Activated naive CD4-positive, alpha-beta T cell treated with anti-CD3 and anti-CD28 coated beads, Interleukin-2, amount 50 U/mL, for 16 hours (primary cell): ENCODE data around the gene ANAPC16.
"Not testable (repeated sequence)": the region's sequence is repeated elsewhere in the genome, so short reads cannot be mapped to it uniquely, and the experiment has no call there.

Experiments
- DNase-seq: peaks from one replicate; pipeline ENCODE4 v3.0.0-alpha.2; 2020

The ANAPC16 gene

GRCh38 chr10:72218325-72218724 is 2.5 kb downstream of the ANAPC16 start:
- no peak for DNase-seq

GRCh38 chr10:72218726-72219125 is 2.9 kb downstream of the ANAPC16 start:
- no peak for DNase-seq

- DNase-seq: no peak
These were observed 3.5 kb downstream of the ANAPC16 start for GRCh38 chr10:72219235-72219814.

GRCh38 chr10:72220637-72221036 is 4.8 kb downstream of the ANAPC16 start:
- DNase-seq: no peak

GRCh38 chr10:72221278-72221677 is 5.5 kb downstream of the ANAPC16 start:
- no peak for DNase-seq

GRCh38 chr10:72223743-72224101 is 7.9 kb downstream of the ANAPC16 start:
- no peak for DNase-seq

GRCh38 chr10:72224191-72224590 is 8.4 kb downstream of the ANAPC16 start:
- not testable (repeated sequence) for DNase-seq

GRCh38 chr10:72226418-72227027 is 10.7 kb downstream of the ANAPC16 start:
- DNase-seq: no peak

- DNase-seq: no peak
These were observed 12.0 kb downstream of the ANAPC16 start for GRCh38 chr10:72227826-72228225.

- no peak for DNase-seq
These were observed 12.5 kb downstream of the ANAPC16 start for GRCh38 chr10:72228318-72228751.

- no peak for DNase-seq
These were observed 13.7 kb downstream of the ANAPC16 start for GRCh38 chr10:72229261-72230251.

GRCh38 chr10:72233621-72234020 is 17.8 kb downstream of the ANAPC16 start:
- no peak for DNase-seq

GRCh38 chr10:72234560-72235095 is 18.8 kb downstream of the ANAPC16 start:
- DNase-seq: no peak

GRCh38 chr10:72235544-72236279 is 19.9 kb downstream of the ANAPC16 start:
- DNase-seq: no peak

GRCh38 chr10:72238392-72239175 is 22.8 kb downstream of the ANAPC16 start:
- no peak for DNase-seq

GRCh38 chr10:72239409-72239808 is 23.6 kb downstream of the ANAPC16 start:
- no peak for DNase-seq

- DNase-seq: no peak
These were observed 24.6 kb downstream of the ANAPC16 start for GRCh38 chr10:72240371-72240770.

- DNase-seq: no peak
These were observed 26.0 kb downstream of the ANAPC16 start for GRCh38 chr10:72241691-72242252.

- DNase-seq: no peak
These were observed 26.9 kb downstream of the ANAPC16 start for GRCh38 chr10:72242675-72243074.

- DNase-seq: no peak
These were observed 28.1 kb downstream of the ANAPC16 start for GRCh38 chr10:72243822-72244437.

- DNase-seq: no peak
These were observed 28.8 kb downstream of the ANAPC16 start for GRCh38 chr10:72244573-72245038.
